GM19455 (cell line): ENCODE results near the gene FADS3.

Experiments
- ATAC-seq: cut with Tn5 transposase; IDR thresholded peaks from one replicate; pipeline ENCODE4 v1.9.1; 2021; ENCODE audit not compliant: unreplicated experiment

The FADS3 gene

GRCh38 chr11:61891331-61892084, at the start of gene FADS3:
Gene FADS3 (minus strand): TSS chr11:61891545. CDS start chr11:61891381, 164 bp downstream.
- peak; percentile 68 for ATAC-seq

GRCh38 chr11:61940466-61940865, 49.1 kb upstream of the FADS3 start:
- no peak for ATAC-seq

GRCh38 chr11:61935861-61936260, 44.5 kb upstream of the FADS3 start:
- no peak for ATAC-seq

DNA sequence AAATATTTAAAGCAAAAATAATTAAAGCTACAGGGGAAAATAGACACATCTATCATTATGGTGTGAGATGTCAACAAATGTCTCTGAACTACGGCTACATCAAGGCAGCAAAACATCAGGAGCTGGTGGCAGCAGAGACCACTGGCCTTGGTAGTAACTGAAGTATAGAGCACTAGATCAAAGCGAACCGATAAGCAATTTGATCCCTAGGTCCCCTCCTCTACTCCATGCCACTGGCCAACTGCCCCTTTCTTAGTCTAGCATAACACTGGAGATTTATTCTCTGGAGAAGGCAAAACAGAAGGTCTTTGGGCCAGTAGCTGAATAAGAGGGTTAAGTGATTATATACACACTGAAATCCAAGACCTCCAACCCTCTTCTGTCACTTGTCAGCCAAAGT, 39.6 kb upstream of the FADS3 start:
- ATAC-seq: no peak

DNA sequence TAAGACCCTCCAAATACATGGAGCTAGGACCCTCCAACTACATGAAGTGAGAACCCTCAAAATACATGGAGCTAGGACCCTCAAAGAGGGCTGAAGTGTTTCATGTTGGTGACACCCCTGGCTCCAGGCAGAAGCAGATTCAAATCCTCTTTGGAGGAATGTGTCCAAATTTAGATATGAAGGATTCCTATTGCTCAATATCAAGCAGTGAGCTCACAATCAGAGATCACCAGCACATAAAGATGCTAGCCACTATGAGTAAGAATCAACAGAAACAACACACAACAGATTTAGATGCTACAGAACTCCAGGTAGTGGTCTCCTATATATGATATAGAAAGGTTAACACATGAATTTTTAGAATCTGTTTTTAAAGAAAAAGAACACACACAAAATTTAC, 37.3 kb upstream of the FADS3 start:
- no peak for ATAC-seq

DNA sequence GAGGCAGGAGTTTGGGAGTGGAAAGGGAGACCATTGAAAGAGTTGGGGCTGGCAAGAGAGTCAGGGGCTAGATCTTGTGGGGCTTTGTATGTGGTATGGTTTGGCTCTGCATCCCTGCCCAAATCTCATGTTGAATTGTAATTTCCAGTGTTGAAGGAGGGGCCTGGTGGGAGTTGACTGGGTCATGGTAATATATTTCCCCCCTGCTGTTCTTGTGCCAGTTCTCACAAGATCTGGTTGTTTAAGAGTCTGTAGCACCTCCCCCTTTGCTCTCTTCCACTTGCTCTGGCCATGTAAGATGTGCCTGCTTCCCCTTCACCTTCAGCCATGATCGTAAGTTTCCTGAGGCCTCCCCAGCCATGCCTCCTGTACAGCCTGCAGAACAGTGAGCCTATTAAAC, 36.2 kb upstream of the FADS3 start:
- ATAC-seq: no peak

- no peak for ATAC-seq
These were observed 34.9 kb upstream of the FADS3 start for GRCh38 chr11:61926235-61926634.

- ATAC-seq: no peak
These were observed 34.4 kb upstream of the FADS3 start for GRCh38 chr11:61925736-61926135.

- ATAC-seq: no peak
These were observed 32.7 kb upstream of the FADS3 start for GRCh38 chr11:61924064-61924455.

DNA sequence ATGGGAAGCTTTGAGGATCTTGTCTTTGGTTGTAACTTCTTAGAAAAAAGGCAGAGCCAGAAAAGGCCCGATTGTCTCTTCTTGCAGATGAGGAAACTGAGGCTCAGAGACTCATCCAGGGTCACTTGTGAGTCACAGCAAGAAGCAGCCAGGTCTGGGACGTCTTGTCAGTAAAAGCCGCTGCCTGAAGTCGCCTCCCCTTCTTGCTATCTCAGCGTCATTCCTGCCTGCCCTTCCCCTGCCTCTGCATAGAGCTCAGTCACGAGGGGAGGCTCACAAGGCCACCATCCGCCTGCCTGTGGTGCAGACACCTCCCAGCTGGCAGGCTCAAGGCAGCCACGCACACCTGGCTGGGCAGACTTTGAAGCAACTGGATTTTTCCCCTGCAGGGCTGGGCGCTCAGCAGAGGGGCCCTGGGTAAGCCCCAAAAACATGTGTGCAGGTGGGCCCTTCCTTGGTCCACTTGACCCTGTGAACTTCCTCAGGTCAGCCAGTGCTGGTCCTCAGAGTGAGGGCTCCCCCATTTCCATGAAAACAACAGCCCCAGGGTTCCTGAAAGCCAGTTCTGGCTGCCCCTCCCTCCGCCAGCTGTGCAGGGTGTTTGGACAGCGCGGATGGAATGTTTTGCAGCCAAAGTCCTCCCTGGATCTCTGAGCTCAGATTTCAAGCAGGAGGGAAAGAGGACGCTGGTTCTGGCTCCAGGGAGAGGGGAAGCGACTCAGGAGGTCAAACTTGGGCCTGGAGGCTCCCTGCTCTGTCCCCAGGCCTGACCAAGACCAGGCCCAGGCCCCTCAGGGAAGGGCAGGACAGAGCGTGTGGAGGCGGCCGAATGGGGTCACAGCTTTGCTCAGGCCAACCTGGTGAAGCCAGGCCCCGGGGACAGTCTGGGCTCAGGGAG, 32.1 kb upstream of the FADS3 start:
- no peak for ATAC-seq

DNA sequence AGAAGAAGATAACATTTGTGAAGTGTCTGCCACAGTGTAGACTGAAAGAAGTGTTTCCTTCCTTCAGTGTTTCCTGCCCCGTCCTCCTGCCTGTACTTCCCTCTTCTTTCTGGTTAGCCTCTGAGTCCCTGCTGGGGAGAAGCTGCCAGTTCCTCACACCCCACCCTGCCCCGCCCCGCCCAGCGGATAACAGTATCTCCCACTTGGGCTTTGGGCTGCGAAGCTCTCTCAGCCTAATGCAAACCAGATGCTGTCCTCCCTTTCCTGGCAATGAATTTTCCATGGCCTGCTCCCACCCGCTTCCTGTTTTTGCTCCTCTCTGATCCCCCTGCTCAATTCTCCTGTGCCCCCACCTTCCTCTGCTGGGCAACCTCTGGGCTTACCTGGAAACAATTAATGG, 31.2 kb upstream of the FADS3 start:
- no peak for ATAC-seq

DNA sequence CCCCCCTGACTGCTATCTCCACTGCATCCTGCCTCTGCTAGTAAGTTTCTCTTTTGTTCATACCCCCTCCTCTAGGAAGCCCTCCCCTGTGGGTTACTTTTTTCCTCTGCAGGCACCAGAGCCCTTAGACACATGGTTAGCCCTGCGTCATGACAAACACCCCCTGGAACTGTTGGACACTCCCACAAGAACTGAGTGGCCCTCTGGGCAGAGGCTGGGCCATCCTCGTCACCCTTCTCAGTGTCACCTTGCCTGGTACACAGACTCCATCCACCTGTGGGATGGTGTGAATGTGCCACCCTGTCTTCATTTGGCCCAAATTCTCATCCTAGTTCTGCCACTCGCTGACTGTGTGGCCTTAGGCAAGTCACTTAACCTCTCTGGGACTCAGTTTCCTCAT, 30.1 kb upstream of the FADS3 start:
- no peak for ATAC-seq

DNA sequence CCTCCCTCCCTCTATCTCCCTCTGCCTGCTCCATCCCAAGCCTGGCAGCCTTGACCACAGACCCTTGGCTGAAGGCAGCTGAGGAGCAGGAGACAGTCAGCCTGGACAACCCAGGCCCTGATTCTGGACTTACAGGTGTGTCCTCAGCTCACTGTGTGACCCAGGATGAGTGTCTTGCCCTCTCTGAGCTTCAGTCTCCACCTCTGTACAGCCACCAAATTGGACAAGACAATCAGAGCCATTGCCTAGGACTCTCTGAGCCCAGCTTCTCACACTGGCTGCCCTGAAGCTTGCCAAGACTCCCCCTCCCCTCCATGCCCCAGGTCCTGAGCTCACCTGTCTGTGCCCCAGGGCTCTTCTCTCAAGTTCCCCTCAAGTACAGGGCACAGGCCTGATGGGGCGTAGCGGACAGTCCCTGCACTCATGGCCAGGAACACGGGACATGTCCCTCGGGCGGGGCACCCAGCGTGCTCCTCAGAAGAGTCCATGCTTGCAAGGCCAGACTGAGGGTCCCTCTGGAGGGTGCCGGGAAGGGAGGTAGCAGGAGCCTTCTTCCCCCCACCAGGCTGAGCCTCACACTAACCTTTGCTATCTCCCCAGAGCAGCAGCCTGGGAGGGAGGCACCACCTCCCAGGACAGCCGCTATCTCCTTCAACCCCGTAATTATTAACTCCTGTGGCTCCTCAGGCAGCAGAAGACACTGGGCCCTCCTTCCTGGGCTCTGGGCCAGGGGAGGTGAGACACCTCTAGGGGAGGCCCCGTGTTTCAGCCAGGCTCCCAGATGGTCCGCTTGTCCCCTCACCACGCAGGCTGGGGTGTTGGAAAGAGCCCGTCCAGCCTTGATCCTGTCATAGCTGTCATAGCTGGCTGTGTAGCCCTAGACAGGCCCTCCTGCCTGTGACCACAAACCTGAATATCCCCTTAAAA, 28.6 kb upstream of the FADS3 start:
- ATAC-seq: no peak

DNA sequence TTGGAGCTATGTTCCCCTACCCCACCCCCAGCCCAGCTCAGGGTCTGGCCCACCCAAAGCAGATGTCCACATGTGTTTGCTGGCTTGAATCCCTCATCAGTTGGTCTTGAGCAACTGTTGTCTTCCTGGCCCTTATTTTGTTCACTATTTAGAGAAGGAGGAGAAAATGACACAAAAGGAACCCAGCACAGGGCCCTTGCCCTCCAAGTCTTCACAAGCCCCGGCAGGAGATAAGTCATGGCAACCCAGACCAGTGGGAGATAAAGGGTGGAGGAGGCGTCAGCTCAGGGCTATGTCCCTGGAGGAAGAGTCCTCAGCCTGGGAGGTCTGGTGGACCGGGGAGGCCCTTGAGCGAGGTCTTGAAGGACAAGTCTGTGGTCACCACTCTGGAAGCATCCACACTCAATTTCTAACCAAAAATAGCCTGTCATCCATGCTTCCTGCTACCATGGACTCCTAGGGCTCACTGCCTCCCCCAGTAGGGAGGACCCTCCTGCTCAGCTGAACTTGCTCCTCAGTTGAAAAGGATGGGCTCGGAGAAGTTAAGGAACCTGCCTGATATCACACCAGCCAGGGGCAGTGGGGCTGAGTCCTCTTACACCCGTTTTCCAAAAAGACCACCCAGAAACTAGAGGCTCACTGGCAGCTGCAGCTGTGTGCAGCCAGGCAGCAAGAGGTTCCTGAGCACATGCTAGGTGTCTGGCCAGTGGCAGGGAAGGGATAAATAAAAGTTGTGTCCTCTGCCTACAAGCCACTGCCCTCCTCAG, 27.8 kb upstream of the FADS3 start:
- ATAC-seq: no peak

DNA sequence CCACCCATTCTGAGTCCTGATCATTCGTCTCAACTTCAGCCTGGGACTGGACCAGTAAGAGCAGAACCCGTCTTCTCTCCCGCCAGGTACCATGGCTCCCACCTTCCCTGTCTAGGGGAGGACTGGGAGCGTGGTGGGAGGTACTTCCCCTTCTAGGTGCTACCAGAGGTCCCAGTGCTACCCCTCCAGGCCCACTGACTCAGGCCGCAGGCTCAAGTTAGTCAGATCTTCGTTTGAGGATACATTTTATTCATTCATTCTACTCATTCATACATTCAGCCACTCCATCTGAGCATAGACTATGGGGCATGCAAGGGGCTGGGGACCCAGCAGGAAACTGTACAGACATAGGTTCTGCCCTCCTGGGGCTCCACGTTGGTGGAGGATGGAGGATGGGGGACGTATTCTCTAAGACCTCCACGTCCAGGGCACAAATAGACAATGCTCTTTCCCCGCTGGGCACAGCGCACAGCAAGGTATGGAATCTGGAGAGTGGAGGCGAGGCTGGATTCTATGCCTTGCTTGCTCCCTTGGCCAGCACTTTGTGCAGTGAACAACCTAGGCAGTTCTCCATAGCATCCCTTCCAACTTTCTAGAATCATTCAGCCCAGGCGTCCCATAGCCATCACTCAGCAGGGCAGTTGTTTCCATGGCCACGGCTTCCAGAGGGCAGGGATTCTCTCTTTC, 27.0 kb upstream of the FADS3 start:
- ATAC-seq: no peak

DNA sequence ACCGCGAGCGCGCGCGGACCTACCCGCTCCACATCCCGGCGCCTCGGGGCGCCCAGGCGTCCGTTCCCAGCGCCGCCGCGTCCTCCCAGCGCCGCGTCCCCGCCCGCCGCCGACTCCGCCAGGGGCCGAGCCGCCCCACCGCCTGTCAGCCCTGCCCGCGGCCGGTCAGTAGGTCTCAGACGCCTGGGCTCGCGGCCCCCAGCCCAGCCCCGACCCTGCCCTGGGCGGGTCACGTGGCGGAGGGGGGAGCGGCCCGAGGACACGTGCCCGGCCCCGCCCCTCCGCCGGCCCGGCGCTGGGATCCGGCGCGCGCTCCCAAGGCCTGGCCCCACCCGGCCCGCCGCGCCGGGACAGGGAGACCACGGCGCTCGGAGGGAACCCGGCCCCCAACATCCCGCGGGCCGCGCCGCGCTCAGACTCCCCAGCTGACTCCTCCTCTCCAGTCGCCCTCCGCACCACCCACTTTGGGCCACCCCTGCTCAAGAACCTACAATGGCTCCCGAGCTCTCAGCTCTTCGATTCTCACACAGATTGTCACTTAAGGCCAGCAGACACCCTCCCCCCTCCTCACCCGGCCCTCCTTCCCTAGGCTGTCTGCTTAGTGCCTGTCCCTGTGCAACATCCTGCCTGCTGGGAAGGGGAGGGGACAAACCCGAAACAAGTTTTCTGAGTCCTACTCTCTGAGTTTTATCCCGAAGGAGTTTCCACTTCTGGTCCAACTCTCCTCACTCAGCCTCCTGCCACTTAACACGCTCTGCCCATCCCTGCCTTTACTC, 26.2 kb upstream of the FADS3 start, which contains the start of gene RAB3IL1:
TSS of gene RAB3IL1 (minus strand) at position 233 of the 776 bp plus-strand sequence. CDS start at position 34, 199 bp downstream.
- no peak for ATAC-seq

DNA sequence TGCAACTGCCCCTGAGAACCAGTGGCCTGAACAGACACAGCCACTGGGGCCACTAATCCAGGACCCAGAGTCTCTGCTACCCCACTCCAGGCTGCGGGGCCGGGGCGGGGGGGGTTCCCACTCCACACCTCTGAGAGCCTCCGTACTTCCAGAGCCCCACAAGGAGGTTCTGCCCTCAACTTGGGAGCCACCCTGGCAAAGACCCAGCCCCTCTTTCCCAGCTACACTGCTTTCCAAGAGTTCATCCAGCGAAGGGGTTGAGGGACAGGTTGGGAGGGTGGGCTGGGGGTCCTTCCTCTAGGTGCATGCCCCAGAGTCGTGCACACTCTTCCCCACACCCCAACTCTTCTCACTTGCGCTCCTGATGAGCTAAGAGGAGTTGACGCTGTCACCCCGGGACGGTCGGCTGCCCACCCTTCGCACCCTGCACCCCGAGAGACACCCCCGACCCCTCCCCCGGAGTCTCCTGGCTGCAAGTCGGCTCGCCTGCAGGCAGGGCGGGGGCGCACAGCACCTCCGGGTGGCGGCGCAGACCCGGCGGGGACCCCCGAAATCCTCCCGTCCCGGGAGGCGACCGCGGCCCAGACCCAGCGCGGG, 25.5 kb upstream of the FADS3 start:
- ATAC-seq: no peak

- ATAC-seq: no peak
These were observed 23.3 kb upstream of the FADS3 start for GRCh38 chr11:61914471-61915171.
